ENCODE measurements around the gene LAMB4. TPM values are rescaled to one million over a fixed set of nuclear protein-coding genes. Genes with fewer than 3 reads are reported as not detected.

LAMB4 gene, protein sequence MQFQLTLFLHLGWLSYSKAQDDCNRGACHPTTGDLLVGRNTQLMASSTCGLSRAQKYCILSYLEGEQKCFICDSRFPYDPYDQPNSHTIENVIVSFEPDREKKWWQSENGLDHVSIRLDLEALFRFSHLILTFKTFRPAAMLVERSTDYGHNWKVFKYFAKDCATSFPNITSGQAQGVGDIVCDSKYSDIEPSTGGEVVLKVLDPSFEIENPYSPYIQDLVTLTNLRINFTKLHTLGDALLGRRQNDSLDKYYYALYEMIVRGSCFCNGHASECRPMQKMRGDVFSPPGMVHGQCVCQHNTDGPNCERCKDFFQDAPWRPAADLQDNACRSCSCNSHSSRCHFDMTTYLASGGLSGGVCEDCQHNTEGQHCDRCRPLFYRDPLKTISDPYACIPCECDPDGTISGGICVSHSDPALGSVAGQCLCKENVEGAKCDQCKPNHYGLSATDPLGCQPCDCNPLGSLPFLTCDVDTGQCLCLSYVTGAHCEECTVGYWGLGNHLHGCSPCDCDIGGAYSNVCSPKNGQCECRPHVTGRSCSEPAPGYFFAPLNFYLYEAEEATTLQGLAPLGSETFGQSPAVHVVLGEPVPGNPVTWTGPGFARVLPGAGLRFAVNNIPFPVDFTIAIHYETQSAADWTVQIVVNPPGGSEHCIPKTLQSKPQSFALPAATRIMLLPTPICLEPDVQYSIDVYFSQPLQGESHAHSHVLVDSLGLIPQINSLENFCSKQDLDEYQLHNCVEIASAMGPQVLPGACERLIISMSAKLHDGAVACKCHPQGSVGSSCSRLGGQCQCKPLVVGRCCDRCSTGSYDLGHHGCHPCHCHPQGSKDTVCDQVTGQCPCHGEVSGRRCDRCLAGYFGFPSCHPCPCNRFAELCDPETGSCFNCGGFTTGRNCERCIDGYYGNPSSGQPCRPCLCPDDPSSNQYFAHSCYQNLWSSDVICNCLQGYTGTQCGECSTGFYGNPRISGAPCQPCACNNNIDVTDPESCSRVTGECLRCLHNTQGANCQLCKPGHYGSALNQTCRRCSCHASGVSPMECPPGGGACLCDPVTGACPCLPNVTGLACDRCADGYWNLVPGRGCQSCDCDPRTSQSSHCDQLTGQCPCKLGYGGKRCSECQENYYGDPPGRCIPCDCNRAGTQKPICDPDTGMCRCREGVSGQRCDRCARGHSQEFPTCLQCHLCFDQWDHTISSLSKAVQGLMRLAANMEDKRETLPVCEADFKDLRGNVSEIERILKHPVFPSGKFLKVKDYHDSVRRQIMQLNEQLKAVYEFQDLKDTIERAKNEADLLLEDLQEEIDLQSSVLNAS (N-terminal part only)
- under 1 TPM; 0.08 to 0.11 TPM for total RNA-seq
- not detected for polyA plus RNA-seq (2013, experiment 1 of 2)
- 0.03 TPM for polyA plus RNA-seq (2013, experiment 2 of 2)
- total RNA-seq = 0 to 0.16 (median 0) reads per million in 172 experiments

DNA sequence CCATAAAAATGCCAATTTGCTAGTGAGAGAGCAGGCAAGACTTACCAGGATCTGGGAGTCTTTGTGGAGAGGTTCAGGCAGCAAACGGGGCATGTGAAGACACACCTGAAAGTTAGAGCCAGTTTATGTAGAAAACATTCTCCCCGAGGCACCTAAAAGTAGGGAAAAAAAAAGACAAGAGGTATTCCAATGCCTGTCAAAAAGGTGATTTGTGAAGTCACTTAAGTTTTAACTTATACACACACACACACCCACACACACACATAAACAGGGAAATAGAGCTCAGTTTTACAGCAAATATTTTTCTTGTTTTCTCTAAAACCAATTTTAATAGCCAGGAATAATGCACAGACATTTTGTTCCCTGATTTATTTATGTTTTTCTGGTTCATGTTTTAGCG lies at the start of gene LAMB4:
Gene LAMB4, minus strand, starts transcription at position 101 of the 400 bp plus-strand sequence. CDS start 7,197 bp downstream, outside the sequence.
- H3K27ac ChIP-seq (ENCODE audit: low read depth in 1 of 2, low read length in 2 of 2) = no peak within 1 kb of the TSS
- Mint-ChIP-seq H3K4me1 (ENCODE audit: low read depth) (peaks cover 6% of the 10 kb centered on the region), H3K4me3 (no peak within 1 kb of the TSS), H3K9me3 (no peaks in the 10 kb centered on the region), H3K36me3 (ENCODE audit: low read depth) (no peaks in the 10 kb centered on the region), H3K27me3 (no peaks in the 10 kb centered on the region), H3K27ac (no peak within 1 kb of the TSS)
- ChIA-PET CTCF (no interaction called here), POLR2A (no interaction called here)
- TF ChIP-seq, protein P1, sequence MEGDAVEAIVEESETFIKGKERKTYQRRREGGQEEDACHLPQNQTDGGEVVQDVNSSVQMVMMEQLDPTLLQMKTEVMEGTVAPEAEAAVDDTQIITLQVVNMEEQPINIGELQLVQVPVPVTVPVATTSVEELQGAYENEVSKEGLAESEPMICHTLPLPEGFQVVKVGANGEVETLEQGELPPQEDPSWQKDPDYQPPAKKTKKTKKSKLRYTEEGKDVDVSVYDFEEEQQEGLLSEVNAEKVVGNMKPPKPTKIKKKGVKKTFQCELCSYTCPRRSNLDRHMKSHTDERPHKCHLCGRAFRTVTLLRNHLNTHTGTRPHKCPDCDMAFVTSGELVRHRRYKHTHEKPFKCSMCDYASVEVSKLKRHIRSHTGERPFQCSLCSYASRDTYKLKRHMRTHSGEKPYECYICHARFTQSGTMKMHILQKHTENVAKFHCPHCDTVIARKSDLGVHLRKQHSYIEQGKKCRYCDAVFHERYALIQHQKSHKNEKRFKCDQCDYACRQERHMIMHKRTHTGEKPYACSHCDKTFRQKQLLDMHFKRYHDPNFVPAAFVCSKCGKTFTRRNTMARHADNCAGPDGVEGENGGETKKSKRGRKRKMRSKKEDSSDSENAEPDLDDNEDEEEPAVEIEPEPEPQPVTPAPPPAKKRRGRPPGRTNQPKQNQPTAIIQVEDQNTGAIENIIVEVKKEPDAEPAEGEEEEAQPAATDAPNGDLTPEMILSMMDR (IDR thresholded peaks at IDR 0.05) = no peak
- peaks cover 1% of the 10 kb centered on the region for H3K4me1 ChIP-seq (ENCODE audit: insufficient read depth, low read length)
- ATAC-seq (ENCODE audit: poor library complexity) (no peak), DNase-seq (no peak)
- H3K27me3 ChIP-seq (ENCODE audit: control insufficient read depth in 1 of 2, insufficient read depth in 2 of 2, low read length in 2 of 2) = no peaks in the 10 kb centered on the region
- H3K9me3 ChIP-seq (ENCODE audit: control insufficient read depth in 1 of 2, insufficient read depth in 1 of 2, low read length in 2 of 2) = no peaks in the 10 kb centered on the region
- intact Hi-C loops (cut with DNase I, micrococcal nuclease) = loop anchor here in 1 of 2 experiments (10.0 kb wide), 1 partner anchor 1325 kb away; no protein-coding TSS in a partner anchor
- H3K36me3 ChIP-seq (ENCODE audit: insufficient read depth, low read length) = no peaks in the 10 kb centered on the region
- no peak within 1 kb of the TSS for H3K4me3 ChIP-seq (ENCODE audit: low read length)

DNA sequence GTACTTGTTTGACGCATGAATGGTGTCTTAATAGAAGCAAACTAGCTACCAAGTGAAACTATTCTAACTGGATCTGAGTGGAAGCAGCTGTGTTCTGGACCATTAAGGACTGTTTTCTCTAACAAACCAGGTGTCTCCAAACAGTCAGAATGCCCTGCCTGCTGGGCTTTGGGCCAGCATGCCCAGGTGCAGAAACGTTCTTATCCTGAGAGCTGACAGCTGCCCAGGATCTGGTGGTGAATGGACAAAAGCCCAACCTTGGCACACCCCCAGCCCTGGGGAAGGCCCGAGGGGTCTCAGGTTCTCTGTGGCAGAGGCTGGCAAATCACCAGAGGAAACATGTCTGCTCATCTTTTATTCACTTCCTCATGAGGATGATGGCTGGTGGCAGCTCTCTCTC lies 48.2 kb upstream of the LAMB4 start:
- POLR2A ChIA-PET = no interaction called here
- no peaks in the 10 kb centered on the region for H3K9me3 Mint-ChIP-seq

More for the DNA sequence above, 48.2 kb upstream of the LAMB4 start:
- peaks cover 0 to 5% of the 10 kb centered on the region in 2 experiments for H3K27me3 ChIP-seq (ENCODE audit: control insufficient read depth in 1 of 2, insufficient read depth in 2 of 2, low read length in 2 of 2)
- no peak overlapping the region for H3K4me3 ChIP-seq (ENCODE audit: low read length)
- no peak overlapping the region for H3K27ac ChIP-seq (ENCODE audit: low read depth in 1 of 2, low read length in 2 of 2)
- CTCF ChIA-PET = no interaction called here
- Mint-ChIP-seq H3K4me3 (no peak overlapping the region), H3K27ac (no peak overlapping the region), H3K36me3 (ENCODE audit: low read depth) (peaks cover 9% of the 10 kb centered on the region), H3K4me1 (ENCODE audit: low read depth) (no peaks in the 10 kb centered on the region), H3K27me3 (peaks cover 5% of the 10 kb centered on the region)
- intact Hi-C loops (cut with DNase I, micrococcal nuclease) = no loop called here
- no peaks in the 10 kb centered on the region for H3K9me3 ChIP-seq (ENCODE audit: control insufficient read depth in 1 of 2, insufficient read depth in 1 of 2, low read length in 2 of 2)
- H3K36me3 ChIP-seq (ENCODE audit: insufficient read depth, low read length) = no peaks in the 10 kb centered on the region
- ATAC-seq (ENCODE audit: poor library complexity) = no peak
- no peak for DNase-seq
- TF ChIP-seq, protein P1 (IDR thresholded peaks at IDR 0.05) = no peak
- H3K4me1 ChIP-seq (ENCODE audit: insufficient read depth, low read length) = no peaks in the 10 kb centered on the region
